GM23338 (cell line): ENCODE measurements around the gene RAP1B. TPM values are rescaled to one million over a fixed set of nuclear protein-coding genes. Genes with fewer than 3 reads are reported as not detected.
A peak's percentile ranks its signal among the peaks of the same experiment; 100 is the strongest.

Experiments used
- ATAC-seq: fragments of 200-7000 bp; cut with Tn5 transposase; 3 replicates; pipeline ENCODE4 v1.9.1; 2020
- DNase-seq: peaks from one replicate; pipeline ENCODE4 v3.0.0-alpha.2; 2015; ENCODE audit warnings: low spot score
- H2AFZ ChIP-seq: fragments of 200-600 bp; sonication (generic); 2 replicates; pipeline ENCODE4 v1.8.0; 2016; ENCODE audit warnings: antibody characterized with exemption, mild to moderate bottlenecking, moderate library complexity
- H3F3A ChIP-seq: fragments of 200-600 bp; sonication (generic); replicated peaks from 2 replicates; pipeline ENCODE4 v1.8.0; 2017; ENCODE audit warnings: antibody characterized with exemption, mixed run types, low read depth
- H3K27ac ChIP-seq: fragments of 200-600 bp; sonication (generic); 2 replicates; pipeline ENCODE4 v1.6.1; 2016; ENCODE audit warnings: low read depth
- H3K27me3 ChIP-seq: fragments of 200-600 bp; sonication (generic); 2 replicates; pipeline ENCODE4 v1.8.0; 2016; ENCODE audit warnings: mild to moderate bottlenecking, mixed run types, moderate library complexity; ENCODE audit not compliant: insufficient read depth
- H3K36me3 ChIP-seq: fragments of 200-600 bp; sonication (generic); 2 replicates; pipeline ENCODE4 v1.8.0; 2016; ENCODE audit warnings: mild to moderate bottlenecking; ENCODE audit not compliant: insufficient read depth
- H3K4me1 ChIP-seq: fragments of 200-600 bp; sonication (generic); 2 replicates; pipeline ENCODE4 v1.8.0; 2016; ENCODE audit warnings: mild to moderate bottlenecking, moderate library complexity; ENCODE audit not compliant: insufficient read depth
- H3K4me2 ChIP-seq: fragments of 200-600 bp; sonication (generic); 2 replicates; pipeline ENCODE4 v1.7.1; 2017; ENCODE audit warnings: mixed run types
- H3K4me3 ChIP-seq: fragments of 200-600 bp; sonication (generic); 2 replicates; pipeline ENCODE4 v1.6.1; 2016; ENCODE audit warnings: mixed run types
- H3K79me2 ChIP-seq: fragments of 200-600 bp; sonication (generic); replicated peaks from 2 replicates; pipeline ENCODE4 v1.8.0; 2017; ENCODE audit warnings: mild to moderate bottlenecking; ENCODE audit not compliant: insufficient read depth
- H3K9me2 ChIP-seq: fragments of 200-600 bp; sonication (generic); 2 replicates; pipeline ENCODE4 v1.8.0; 2017; ENCODE audit not compliant: insufficient read depth
- H4K20me1 ChIP-seq: fragments of 200-600 bp; sonication (generic); replicated peaks from 2 replicates; pipeline ENCODE4 v1.8.0; 2017; ENCODE audit warnings: mild to moderate bottlenecking; ENCODE audit not compliant: insufficient read depth
- H3K27ac Mint-ChIP-seq: 2 replicates; pipeline ENCODE4 v1.8.0; 2020; ENCODE audit warnings: inconsistent platforms, mild to moderate bottlenecking, moderate library complexity, mixed read lengths
- H3K27me3 Mint-ChIP-seq: 3 replicates; pipeline ENCODE4 v1.8.0; 2022; ENCODE audit warnings: low read depth, mild to moderate bottlenecking, moderate library complexity, mixed read lengths, inconsistent platforms; ENCODE audit not compliant: insufficient read depth, poor library complexity
- H3K36me3 Mint-ChIP-seq: 3 replicates; pipeline ENCODE4 v1.8.0; 2021; ENCODE audit warnings: low read depth, mild to moderate bottlenecking, inconsistent platforms, moderate library complexity, mixed read lengths
- H3K4me1 Mint-ChIP-seq: 3 replicates; pipeline ENCODE4 v1.8.0; 2020; ENCODE audit warnings: mild to moderate bottlenecking, inconsistent platforms, mixed read lengths
- H3K4me3 Mint-ChIP-seq: 3 replicates; pipeline ENCODE4 v1.8.0; 2021; ENCODE audit warnings: moderate library complexity, mild to moderate bottlenecking, inconsistent platforms, mixed read lengths
- H3K9me3 Mint-ChIP-seq: 3 replicates; pipeline ENCODE4 v1.8.0; 2020; ENCODE audit warnings: moderate library complexity, mild to moderate bottlenecking, inconsistent platforms, mixed read lengths
- CREB1 ChIP-seq: fragments of 250-450 bp; sonication (Bioruptor Pico); IDR thresholded peaks from 2 replicates; pipeline ENCODE4 v1.5.0; 2020; ENCODE audit warnings: low read depth, mild to moderate bottlenecking, moderate library complexity
- CTCF ChIP-seq, 2 experiments: fragments of 200-600 bp in 1 of 2; sonication (generic) in 1 of 2; conservative IDR thresholded peaks; 2 replicates each; pipeline versions ENCODE4 v1.5.1 to v1.6.1; 2016 to 2017; ENCODE audit warnings: antibody characterized with exemption in 2 of 2, low read depth in 2 of 2, mild to moderate bottlenecking in 2 of 2, moderate library complexity in 1 of 2
- EZH2phosphoT487 ChIP-seq: fragments of 200-600 bp; sonication (generic); IDR thresholded peaks from one replicate; pipeline ENCODE4 v1.8.1; 2018; ENCODE audit warnings: antibody characterized with exemption; ENCODE audit not compliant: unreplicated experiment
- JUNB ChIP-seq: IDR thresholded peaks from one replicate; pipeline ENCODE4 v1.6.1; 2016; ENCODE audit warnings: antibody characterized with exemption; ENCODE audit not compliant: unreplicated experiment
- NANOG ChIP-seq: IDR thresholded peaks from 2 replicates; pipeline ENCODE4 v1.6.1; 2016; ENCODE audit warnings: antibody characterized with exemption, borderline replicate concordance
- POLR2AphosphoS5 ChIP-seq: IDR thresholded peaks from 2 replicates; pipeline ENCODE4 v1.6.1; 2016; ENCODE audit warnings: antibody characterized with exemption, low read depth
- STAT1 ChIP-seq: IDR thresholded peaks from one replicate; pipeline ENCODE4 v1.6.1; 2016; ENCODE audit warnings: antibody characterized with exemption; ENCODE audit not compliant: unreplicated experiment
- ZNF331 ChIP-seq: fragments of 250-450 bp; sonication (Bioruptor Pico); IDR thresholded peaks from 2 replicates; pipeline ENCODE4 v1.5.0; 2020; ENCODE audit warnings: low read depth, mild to moderate bottlenecking, moderate library complexity
- polyA plus RNA-seq: library from polyadenylated mRNA; unstranded; fragments of >200 nt; fragmentation: Nextera tagmentation; extraction: Ambion mirVana; gene quantifications from 2 replicates; pipeline ENCODE4 v1.2.1, GENCODE V29; 2016
- total RNA-seq: library from RNA; depleted of rRNA; stranded (reverse); fragments of >200 nt; shearing (Covaris generic); gene quantifications from 2 replicates; pipeline ENCODE4 v1.2.3, GENCODE V29; 2014
- TF ChIP-seq, protein P1 (sequence below): IDR thresholded peaks from 2 replicates; pipeline ENCODE4 v1.6.1; 2016; ENCODE audit warnings: antibody characterized with exemption
- TF ChIP-seq, protein P2 (sequence below): fragments of 250-450 bp; sonication (Bioruptor Pico); IDR thresholded peaks from 2 replicates; pipeline ENCODE4 v1.5.0; 2020; ENCODE audit warnings: mild to moderate bottlenecking, moderate library complexity

Gene RAP1B
- total and polyA plus RNA-seq, 2 experiments from 2014 or later = 90.6 to 128 TPM

- ATAC-seq (peak; percentile 36; the same call in 2 of the 3 replicates), DNase-seq (peak; percentile 39)
- Histone ChIP-seq H4K20me1 (no peaks in the 10 kb centered on the region), H3K79me2 (no peaks in the 10 kb centered on the region), H3K36me3 (no peaks in the 10 kb centered on the region), H2AFZ (no peak overlapping the region), H3K27me3 (no peaks in the 10 kb centered on the region), H3K4me1 (peaks cover 17% of the 10 kb centered on the region), H3K9me2 (no peaks in the 10 kb centered on the region), H3F3A (no peaks in the 10 kb centered on the region), H3K27ac (no peak overlapping the region), H3K4me2 (no peak overlapping the region), H3K4me3 (no peak overlapping the region)
- Mint-ChIP-seq H3K4me1 (peaks cover 16% of the 10 kb centered on the region; the same call in 2 of the 3 replicates), H3K27ac (peak overlapping the region; percentile 40; the same call in 1 of the 2 replicates), H3K4me3 (no peak overlapping the region), H3K36me3 (no peaks in the 10 kb centered on the region), H3K9me3 (no peaks in the 10 kb centered on the region), H3K27me3 (no peaks in the 10 kb centered on the region)
- TF ChIP-seq JUNB (no peak), ZNF331 (CRISPR knock-in tag) (no peak), CTCF (conservative IDR thresholded peaks at IDR 0.05; ENCODE audit: low read depth in 2 of 2) (no peak), CREB1 (CRISPR knock-in tag) (no peak), NANOG (no peak), POLR2AphosphoS5 (no peak), EZH2phosphoT487 (no peak), STAT1 (no peak)
- TF ChIP-seq, protein P1, sequence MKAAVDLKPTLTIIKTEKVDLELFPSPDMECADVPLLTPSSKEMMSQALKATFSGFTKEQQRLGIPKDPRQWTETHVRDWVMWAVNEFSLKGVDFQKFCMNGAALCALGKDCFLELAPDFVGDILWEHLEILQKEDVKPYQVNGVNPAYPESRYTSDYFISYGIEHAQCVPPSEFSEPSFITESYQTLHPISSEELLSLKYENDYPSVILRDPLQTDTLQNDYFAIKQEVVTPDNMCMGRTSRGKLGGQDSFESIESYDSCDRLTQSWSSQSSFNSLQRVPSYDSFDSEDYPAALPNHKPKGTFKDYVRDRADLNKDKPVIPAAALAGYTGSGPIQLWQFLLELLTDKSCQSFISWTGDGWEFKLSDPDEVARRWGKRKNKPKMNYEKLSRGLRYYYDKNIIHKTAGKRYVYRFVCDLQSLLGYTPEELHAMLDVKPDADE = no peak
Observed at GRCh38 chr12:68667896-68668295, 57.2 kb downstream of the RAP1B start.

- H3K79me2 ChIP-seq = no peaks in the 10 kb centered on the region
- H3F3A ChIP-seq = no peaks in the 10 kb centered on the region
- no peaks in the 10 kb centered on the region for H3K9me3 Mint-ChIP-seq
- H4K20me1 ChIP-seq = no peaks in the 10 kb centered on the region
- no peaks in the 10 kb centered on the region for H3K27me3 Mint-ChIP-seq
- ATAC-seq = no peak
- H3K4me3 ChIP-seq = no peak overlapping the region
- no peak overlapping the region for H3K27ac Mint-ChIP-seq
- H3K4me1 ChIP-seq = peaks cover 17% of the 10 kb centered on the region
- no peak overlapping the region for H3K4me2 ChIP-seq
- peaks cover 20% of the 10 kb centered on the region; the same call in 2 of the 3 replicates for H3K4me1 Mint-ChIP-seq
- no peak overlapping the region for H3K27ac ChIP-seq
- H3K36me3 Mint-ChIP-seq = no peaks in the 10 kb centered on the region
- H2AFZ ChIP-seq = no peak overlapping the region
- DNase-seq = no peak
- H3K4me3 Mint-ChIP-seq = no peak overlapping the region
- no peaks in the 10 kb centered on the region for H3K27me3 ChIP-seq
- H3K9me2 ChIP-seq = no peaks in the 10 kb centered on the region
- H3K36me3 ChIP-seq = no peaks in the 10 kb centered on the region
- no peak for TF ChIP-seq POLR2AphosphoS5
- no peak for TF ChIP-seq NANOG
- TF ChIP-seq, protein P1 = no peak
- TF ChIP-seq, protein P2, sequence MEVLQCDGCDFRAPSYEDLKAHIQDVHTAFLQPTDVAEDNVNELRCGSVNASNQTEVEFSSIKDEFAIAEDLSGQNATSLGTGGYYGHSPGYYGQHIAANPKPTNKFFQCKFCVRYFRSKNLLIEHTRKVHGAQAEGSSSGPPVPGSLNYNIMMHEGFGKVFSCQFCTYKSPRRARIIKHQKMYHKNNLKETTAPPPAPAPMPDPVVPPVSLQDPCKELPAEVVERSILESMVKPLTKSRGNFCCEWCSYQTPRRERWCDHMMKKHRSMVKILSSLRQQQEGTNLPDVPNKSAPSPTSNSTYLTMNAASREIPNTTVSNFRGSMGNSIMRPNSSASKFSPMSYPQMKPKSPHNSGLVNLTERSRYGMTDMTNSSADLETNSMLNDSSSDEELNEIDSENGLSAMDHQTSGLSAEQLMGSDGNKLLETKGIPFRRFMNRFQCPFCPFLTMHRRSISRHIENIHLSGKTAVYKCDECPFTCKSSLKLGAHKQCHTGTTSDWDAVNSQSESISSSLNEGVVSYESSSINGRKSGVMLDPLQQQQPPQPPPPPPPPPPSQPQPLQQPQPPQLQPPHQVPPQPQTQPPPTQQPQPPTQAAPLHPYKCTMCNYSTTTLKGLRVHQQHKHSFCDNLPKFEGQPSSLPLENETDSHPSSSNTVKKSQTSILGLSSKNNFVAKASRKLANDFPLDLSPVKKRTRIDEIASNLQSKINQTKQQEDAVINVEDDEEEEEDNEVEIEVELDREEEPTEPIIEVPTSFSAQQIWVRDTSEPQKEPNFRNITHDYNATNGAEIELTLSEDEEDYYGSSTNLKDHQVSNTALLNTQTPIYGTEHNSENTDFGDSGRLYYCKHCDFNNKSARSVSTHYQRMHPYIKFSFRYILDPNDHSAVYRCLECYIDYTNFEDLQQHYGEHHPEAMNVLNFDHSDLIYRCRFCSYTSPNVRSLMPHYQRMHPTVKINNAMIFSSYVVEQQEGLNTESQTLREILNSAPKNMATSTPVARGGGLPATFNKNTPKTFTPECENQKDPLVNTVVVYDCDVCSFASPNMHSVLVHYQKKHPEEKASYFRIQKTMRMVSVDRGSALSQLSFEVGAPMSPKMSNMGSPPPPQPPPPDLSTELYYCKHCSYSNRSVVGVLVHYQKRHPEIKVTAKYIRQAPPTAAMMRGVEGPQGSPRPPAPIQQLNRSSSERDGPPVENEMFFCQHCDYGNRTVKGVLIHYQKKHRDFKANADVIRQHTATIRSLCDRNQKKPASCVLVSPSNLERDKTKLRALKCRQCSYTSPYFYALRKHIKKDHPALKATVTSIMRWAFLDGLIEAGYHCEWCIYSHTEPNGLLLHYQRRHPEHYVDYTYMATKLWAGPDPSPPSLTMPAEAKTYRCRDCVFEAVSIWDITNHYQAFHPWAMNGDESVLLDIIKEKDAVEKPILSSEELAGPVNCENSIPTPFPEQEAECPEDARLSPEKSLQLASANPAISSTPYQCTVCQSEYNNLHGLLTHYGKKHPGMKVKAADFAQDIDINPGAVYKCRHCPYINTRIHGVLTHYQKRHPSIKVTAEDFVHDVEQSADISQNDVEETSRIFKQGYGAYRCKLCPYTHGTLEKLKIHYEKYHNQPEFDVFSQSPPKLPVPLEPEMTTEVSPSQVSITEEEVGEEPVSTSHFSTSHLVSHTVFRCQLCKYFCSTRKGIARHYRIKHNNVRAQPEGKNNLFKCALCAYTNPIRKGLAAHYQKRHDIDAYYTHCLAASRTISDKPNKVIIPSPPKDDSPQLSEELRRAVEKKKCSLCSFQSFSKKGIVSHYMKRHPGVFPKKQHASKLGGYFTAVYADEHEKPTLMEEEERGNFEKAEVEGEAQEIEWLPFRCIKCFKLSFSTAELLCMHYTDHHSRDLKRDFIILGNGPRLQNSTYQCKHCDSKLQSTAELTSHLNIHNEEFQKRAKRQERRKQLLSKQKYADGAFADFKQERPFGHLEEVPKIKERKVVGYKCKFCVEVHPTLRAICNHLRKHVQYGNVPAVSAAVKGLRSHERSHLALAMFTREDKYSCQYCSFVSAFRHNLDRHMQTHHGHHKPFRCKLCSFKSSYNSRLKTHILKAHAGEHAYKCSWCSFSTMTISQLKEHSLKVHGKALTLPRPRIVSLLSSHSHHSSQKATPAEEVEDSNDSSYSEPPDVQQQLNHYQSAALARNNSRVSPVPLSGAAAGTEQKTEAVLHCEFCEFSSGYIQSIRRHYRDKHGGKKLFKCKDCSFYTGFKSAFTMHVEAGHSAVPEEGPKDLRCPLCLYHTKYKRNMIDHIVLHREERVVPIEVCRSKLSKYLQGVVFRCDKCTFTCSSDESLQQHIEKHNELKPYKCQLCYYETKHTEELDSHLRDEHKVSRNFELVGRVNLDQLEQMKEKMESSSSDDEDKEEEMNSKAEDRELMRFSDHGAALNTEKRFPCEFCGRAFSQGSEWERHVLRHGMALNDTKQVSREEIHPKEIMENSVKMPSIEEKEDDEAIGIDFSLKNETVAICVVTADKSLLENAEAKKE (CRISPR knock-in tag) = no peak
Observed at GRCh38 chr12:68671179-68671578, 60.5 kb downstream of the RAP1B start.
